Kidney (tissue), 14 donors: ENCODE results near the gene SF3B3. TPM values are rescaled to one million over a fixed set of nuclear protein-coding genes. Genes with fewer than 3 reads are reported as not detected.
"Not testable (repeated sequence)": the region's sequence is repeated elsewhere in the genome, so short reads cannot be mapped to it uniquely, and the experiment has no call there.

Source experiments
- DNase-seq, 5 donors: peaks; one replicate each; pipeline ENCODE4 v3.0.0-alpha.2; 2013 to 2020
- FAIRE-seq: peaks from 2 replicates; lab custom pipeline; 2012; peaks lifted over from hg19 to GRCh38; lab: Jason Lieb, UNC
- H3K27ac ChIP-seq, 2 donors: one replicate each; pipeline ENCODE4 v1.7.0; 2013; ENCODE audit warnings: low read depth in 2 of 2, low read length in 2 of 2, inconsistent platforms in 1 of 2
- H3K27me3 ChIP-seq: one replicate; pipeline ENCODE4 v1.7.1; 2013; ENCODE audit warnings: low read length, inconsistent platforms; ENCODE audit not compliant: control insufficient read depth, insufficient read depth
- H3K36me3 ChIP-seq, 3 donors: one replicate each; pipeline versions ENCODE4 v1.7.0 to v1.7.1; 2013; ENCODE audit warnings: low read length in 3 of 3, control low read depth in 1 of 3, inconsistent platforms in 1 of 3; ENCODE audit not compliant: insufficient read depth in 3 of 3, control insufficient read depth in 2 of 3
- H3K4me1 ChIP-seq, 3 donors: one replicate each; pipeline versions ENCODE4 v1.7.0 to v1.7.1; 2013; ENCODE audit warnings: low read length in 3 of 3, inconsistent platforms in 1 of 3, low read depth in 1 of 3; ENCODE audit not compliant: control insufficient read depth in 2 of 3, insufficient read depth in 2 of 3
- H3K4me3 ChIP-seq, 3 donors: one replicate each; pipeline versions ENCODE4 v1.7.0 to v1.8.1; 2013; ENCODE audit warnings: low read length in 3 of 3, control low read depth in 1 of 3, inconsistent platforms in 1 of 3
- H3K9ac ChIP-seq, 3 donors: one replicate each; pipeline versions ENCODE4 v1.7.0 to v1.7.1; 2013; ENCODE audit warnings: low read length in 3 of 3, control low read depth in 1 of 3, inconsistent platforms in 1 of 3
- H3K9me3 ChIP-seq, 3 donors: one replicate each; pipeline versions ENCODE4 v1.7.0 to v1.7.1; 2013; ENCODE audit warnings: low read length in 3 of 3, control low read depth in 1 of 3, inconsistent platforms in 1 of 3; ENCODE audit not compliant: control insufficient read depth in 2 of 3, insufficient read depth in 1 of 3
- intact Hi-C: fragments of 100-400 bp; cut with DNase I; formaldehyde crosslinking; loops from one replicate; pipeline ENCODE4 v1.11.1; 2022
- polyA plus RNA-seq: library from polyadenylated mRNA; stranded (reverse); fragments of 350-450 nt; fragmentation: Illumina TruSeq; extraction: RNeasy Lipid Tissue Mini Kit (QIAGEN cat#74804); gene quantifications from one replicate; pipeline ENCODE4 v1.2.3, GENCODE V29; 2014; ENCODE audit warnings: low read depth, low replicate concordance; ENCODE audit not compliant: insufficient read depth
- total RNA-seq: library from RNA; stranded (reverse); fragmentation: NEBNext Ultra II Directional; extraction: Animal tissue kit (Norgen Biotek cat#: 25700); gene quantifications from one replicate; pipeline ENCODE4 v1.2.1, GENCODE V29; 2021
- TF ChIP-seq, protein P1 (sequence below): IDR thresholded peaks from 3 replicates; pipeline ENCODE4 v1.5.1; 2012; ENCODE audit warnings: mild to moderate bottlenecking, moderate library complexity, borderline replicate concordance; ENCODE audit not compliant: insufficient read depth; ENCODE audit errors: extremely low read depth
- donor health status: control.
- donor health status: control.
- donor health status: control.
- donor health status: control.
- donor health status: control.
- donor health status: DM: yes; HTN: yes; CAD: no.
- donor health status: Normal renal cell carcinoma (clear cell type).

SF3B3 gene
- total and polyA plus RNA-seq, 2 donors from 2014 or later, result 92.9 to 246 TPM

DNA sequence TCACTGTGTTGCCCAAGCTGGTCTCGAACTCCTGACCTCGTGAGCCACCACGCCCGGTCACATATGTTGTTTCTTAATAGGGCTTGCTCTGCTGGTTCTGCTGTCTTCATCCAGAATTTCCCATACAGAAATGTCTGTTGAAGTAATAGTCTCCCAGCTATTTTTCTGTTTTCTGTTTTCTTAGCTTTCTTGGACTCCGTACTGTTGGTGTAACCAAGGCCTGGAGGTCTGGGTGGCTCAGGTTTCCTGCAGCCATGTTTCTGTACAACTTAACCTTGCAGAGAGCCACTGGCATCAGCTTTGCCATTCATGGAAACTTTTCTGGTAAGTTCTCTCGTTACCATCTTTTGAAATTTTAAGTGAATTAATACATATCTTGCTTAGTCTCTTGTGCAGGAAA, 2.8 kb downstream of the SF3B3 start:
- Histone ChIP-seq H3K4me3 (no peak overlapping the region), H3K4me1 (peaks cover 0 to 10% (median 7%) of the 10 kb centered on the region in 3 donors), H3K27me3 (no peaks in the 10 kb centered on the region), H3K9ac (peak overlapping the region in 1 of 3 donors; percentile 29), H3K27ac (no peak overlapping the region), H3K9me3 (no peaks in the 10 kb centered on the region), H3K36me3 (peaks cover 10 to 29% (median 12%) of the 10 kb centered on the region in 3 donors)
- FAIRE-seq, result no peak
- TF ChIP-seq, protein P1, sequence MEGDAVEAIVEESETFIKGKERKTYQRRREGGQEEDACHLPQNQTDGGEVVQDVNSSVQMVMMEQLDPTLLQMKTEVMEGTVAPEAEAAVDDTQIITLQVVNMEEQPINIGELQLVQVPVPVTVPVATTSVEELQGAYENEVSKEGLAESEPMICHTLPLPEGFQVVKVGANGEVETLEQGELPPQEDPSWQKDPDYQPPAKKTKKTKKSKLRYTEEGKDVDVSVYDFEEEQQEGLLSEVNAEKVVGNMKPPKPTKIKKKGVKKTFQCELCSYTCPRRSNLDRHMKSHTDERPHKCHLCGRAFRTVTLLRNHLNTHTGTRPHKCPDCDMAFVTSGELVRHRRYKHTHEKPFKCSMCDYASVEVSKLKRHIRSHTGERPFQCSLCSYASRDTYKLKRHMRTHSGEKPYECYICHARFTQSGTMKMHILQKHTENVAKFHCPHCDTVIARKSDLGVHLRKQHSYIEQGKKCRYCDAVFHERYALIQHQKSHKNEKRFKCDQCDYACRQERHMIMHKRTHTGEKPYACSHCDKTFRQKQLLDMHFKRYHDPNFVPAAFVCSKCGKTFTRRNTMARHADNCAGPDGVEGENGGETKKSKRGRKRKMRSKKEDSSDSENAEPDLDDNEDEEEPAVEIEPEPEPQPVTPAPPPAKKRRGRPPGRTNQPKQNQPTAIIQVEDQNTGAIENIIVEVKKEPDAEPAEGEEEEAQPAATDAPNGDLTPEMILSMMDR, result no peak
- no peak for DNase-seq
- intact Hi-C loops, result no loop called here

DNA sequence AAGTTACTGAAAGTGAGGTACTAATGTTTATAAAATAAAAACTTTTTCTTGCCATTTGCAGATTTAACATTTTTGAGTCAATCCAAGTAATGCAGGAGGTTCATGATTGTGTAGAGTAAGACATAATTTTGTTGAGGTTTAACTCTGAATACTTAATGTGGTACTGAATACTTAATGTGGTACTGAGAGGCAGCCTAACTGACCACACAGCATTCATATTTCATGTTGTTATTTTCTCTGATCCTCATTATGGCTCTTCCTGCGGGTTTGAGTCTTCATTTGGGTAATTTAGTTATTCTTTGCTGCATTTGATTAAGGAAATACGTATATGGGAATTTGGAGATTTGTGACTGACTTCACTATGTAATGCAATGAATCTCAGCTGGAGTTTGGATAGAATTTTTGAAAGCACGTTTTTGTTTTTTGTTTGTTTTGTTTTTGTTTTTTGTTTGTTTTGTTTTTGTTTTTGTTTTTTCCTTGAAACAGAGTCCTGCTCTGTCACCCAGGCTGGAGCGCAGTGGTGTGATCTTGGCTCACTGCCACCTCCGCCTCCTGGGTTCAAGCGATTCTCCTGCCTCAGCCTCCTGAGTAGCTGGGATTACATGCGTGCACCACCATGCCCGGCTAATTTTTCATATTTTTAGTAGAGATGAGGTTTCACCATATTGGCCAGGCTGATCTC, 3.8 kb downstream of the SF3B3 start:
- no peak for DNase-seq
- Histone ChIP-seq H3K27me3 (no peaks in the 10 kb centered on the region), H3K9me3 (no peaks in the 10 kb centered on the region), H3K4me3 (no peak overlapping the region), H3K4me1 (peaks cover 0 to 8% (median 7%) of the 10 kb centered on the region in 3 donors), H3K9ac (no peak overlapping the region), H3K36me3 (peaks cover 10 to 37% (median 18%) of the 10 kb centered on the region in 3 donors), H3K27ac (no peak overlapping the region)
- intact Hi-C loops, result no loop called here
- no peak for FAIRE-seq
- TF ChIP-seq, protein P1, result no peak

DNA sequence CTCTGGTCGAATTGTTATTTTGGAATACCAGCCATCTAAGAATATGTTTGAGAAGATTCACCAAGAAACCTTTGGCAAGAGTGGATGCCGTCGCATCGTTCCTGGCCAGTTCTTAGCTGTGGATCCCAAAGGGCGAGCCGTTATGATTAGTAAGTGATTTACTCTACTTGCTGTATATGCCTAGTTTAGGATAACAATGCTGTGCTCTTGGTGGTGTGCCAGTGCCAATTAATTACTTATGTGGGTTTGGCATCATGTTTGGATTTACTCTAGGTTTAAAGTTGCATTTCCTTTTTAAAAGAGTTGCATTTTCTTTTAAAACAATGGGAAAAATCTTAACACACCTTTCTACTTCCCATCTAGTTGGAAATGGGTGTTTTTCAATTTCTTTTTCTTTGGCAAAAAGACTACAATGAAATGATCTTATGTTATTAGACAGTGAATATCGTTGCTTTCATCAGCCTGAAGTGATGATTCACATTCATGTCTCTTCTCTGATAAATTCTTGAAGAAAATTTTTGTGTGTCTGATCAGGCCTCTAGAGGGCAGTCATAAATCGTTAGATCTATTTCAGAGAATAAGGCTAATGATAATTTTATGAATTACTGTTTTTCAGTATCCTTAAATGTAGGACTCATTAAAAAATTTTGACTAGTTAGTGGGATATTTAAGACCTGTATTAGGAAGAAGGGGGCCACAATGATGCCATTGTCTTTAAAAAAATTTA, 5.6 kb downstream of the SF3B3 start:
- peak; percentile 35 for FAIRE-seq
- TF ChIP-seq, protein P1, result peak; percentile 28
- Histone ChIP-seq H3K27ac (no peak overlapping the region), H3K4me3 (no peak overlapping the region), H3K9me3 (no peaks in the 10 kb centered on the region), H3K4me1 (peaks cover 0 to 7% (median 6%) of the 10 kb centered on the region in 3 donors), H3K36me3 (peaks cover 14 to 54% (median 26%) of the 10 kb centered on the region in 3 donors), H3K27me3 (no peaks in the 10 kb centered on the region), H3K9ac (no peak overlapping the region)
- peak in 2 of 5 donors; percentile 9 to 44 for DNase-seq
- intact Hi-C loops, result no loop called here

DNA sequence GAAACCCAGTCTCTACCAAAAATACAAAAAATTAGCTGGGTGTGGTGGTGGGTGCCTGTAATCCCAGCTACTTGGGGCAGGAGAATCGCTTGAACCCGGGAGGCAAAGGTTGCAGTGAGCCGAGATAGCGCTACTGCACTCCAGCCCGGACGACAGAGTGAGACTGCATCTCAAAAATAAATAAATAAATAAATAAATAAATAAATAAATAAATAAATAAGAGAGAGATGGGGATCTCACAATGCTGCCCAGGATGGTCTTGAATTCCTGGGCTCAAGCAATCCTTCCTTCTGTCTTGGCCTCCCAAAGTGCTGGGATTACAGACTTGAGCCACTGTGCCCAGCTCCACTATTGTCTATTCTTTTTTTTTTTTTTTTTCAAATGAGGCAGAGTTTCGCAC, 6.3 kb downstream of the SF3B3 start:
- H3K9ac ChIP-seq, H3K27ac ChIP-seq, FAIRE-seq, H3K27me3 ChIP-seq, DNase-seq, H3K4me3 ChIP-seq, H3K4me1 ChIP-seq, H3K9me3 ChIP-seq: not testable (repeated sequence)
- intact Hi-C loops, result loop anchor here (10.0 kb wide), 1 partner anchor 125 kb away; no protein-coding TSS in a partner anchor
- peaks cover 14 to 58% (median 28%) of the 10 kb centered on the region in 3 donors for H3K36me3 ChIP-seq
